Choroid plexus epithelial cell (primary cell): ENCODE measurements around the gene CLNS1A.

Source experiments
- DNase-seq: peaks from one replicate; pipeline ENCODE4 v3.0.0-alpha.2; 2010; ENCODE audit warnings: low read depth
- H3K4me3 ChIP-seq: 2 replicates; pipeline ENCODE4 v1.5.1; 2011; ENCODE audit warnings: low read depth, mild to moderate bottlenecking, control low read depth, low read length, moderate library complexity
- TF ChIP-seq, protein P1 (sequence below): conservative IDR thresholded peaks from 2 replicates; pipeline ENCODE4 v1.5.1; 2011; ENCODE audit warnings: low read depth, mild to moderate bottlenecking, control low read depth, inconsistent platforms, low read length, moderate library complexity

Gene CLNS1A

DNA sequence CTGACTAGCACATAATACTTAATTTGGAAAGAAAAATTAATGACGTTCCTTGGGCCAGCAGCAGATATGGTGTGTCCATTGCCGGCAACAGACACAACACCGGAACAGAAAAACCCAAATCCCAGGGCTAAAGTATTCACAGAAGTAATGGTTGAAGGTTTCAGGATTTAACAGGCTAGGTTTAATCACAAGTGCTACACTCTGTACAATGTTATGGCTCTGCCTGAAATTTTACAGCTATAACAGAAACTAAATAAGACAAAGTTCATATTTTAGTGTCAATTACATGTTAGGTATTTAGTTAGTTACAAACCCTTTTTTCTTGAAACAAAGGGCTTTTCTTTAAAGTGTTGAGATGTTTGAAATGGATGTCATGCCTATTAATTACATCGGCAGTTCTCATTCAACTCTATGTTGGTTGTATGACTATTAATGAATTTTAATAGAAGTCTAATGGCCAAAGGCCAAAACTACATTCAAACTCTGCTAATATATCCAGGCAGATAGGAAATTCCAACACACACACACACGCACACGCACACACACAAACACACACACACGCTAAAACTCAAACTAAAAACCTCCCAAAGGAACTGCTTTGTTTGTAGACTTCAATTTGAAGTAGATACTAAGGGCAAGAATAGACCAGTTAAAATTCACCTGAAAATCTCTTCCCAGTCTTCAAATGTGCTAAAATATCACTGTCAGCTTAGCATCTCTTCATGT, 27.8 kb upstream of the CLNS1A start:
- TF ChIP-seq, protein P1, sequence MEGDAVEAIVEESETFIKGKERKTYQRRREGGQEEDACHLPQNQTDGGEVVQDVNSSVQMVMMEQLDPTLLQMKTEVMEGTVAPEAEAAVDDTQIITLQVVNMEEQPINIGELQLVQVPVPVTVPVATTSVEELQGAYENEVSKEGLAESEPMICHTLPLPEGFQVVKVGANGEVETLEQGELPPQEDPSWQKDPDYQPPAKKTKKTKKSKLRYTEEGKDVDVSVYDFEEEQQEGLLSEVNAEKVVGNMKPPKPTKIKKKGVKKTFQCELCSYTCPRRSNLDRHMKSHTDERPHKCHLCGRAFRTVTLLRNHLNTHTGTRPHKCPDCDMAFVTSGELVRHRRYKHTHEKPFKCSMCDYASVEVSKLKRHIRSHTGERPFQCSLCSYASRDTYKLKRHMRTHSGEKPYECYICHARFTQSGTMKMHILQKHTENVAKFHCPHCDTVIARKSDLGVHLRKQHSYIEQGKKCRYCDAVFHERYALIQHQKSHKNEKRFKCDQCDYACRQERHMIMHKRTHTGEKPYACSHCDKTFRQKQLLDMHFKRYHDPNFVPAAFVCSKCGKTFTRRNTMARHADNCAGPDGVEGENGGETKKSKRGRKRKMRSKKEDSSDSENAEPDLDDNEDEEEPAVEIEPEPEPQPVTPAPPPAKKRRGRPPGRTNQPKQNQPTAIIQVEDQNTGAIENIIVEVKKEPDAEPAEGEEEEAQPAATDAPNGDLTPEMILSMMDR, result no peak
- H3K4me3 ChIP-seq, result no peak overlapping the region
- no peak for DNase-seq

DNA sequence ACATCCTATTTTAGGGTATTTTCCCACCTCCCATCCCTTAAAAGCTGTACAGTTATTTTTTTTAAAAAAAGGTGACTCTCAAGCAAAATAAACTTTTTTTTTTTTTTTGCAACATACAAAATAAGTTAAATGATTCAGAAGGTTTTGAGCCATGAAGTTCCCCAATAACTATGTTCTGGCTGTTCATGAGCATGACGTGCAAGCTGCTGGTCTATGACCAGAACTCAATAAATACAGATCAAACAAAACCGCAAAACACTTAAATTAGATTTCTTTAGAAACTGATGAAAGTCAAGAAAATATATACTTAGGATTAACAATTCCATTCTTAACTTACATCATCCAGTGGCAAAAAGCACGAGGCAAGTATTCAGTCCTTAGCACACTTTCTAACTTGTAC, 24.1 kb upstream of the CLNS1A start:
- no peak overlapping the region for H3K4me3 ChIP-seq
- no peak for DNase-seq
- TF ChIP-seq, protein P1, result no peak

DNA sequence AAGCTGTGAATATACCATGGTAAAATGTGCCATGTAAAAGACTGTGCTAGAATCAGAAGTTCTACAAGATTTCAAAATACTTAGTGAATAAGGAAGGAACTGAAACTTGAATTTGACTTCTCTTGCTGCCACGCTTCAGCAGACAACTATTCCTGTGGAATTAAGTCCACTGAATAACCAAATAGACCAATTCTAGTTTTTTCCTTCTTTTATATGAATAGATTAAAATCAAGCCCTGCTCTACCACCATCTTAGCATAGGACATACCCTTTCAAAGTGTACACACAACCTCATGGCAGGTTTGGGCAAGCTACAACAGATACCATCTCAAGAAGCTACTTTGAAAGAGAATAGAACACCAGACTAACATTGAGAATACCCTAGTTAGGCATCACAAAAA, 23.4 kb upstream of the CLNS1A start:
- TF ChIP-seq, protein P1, result no peak
- DNase-seq, result no peak
- no peak overlapping the region for H3K4me3 ChIP-seq

DNA sequence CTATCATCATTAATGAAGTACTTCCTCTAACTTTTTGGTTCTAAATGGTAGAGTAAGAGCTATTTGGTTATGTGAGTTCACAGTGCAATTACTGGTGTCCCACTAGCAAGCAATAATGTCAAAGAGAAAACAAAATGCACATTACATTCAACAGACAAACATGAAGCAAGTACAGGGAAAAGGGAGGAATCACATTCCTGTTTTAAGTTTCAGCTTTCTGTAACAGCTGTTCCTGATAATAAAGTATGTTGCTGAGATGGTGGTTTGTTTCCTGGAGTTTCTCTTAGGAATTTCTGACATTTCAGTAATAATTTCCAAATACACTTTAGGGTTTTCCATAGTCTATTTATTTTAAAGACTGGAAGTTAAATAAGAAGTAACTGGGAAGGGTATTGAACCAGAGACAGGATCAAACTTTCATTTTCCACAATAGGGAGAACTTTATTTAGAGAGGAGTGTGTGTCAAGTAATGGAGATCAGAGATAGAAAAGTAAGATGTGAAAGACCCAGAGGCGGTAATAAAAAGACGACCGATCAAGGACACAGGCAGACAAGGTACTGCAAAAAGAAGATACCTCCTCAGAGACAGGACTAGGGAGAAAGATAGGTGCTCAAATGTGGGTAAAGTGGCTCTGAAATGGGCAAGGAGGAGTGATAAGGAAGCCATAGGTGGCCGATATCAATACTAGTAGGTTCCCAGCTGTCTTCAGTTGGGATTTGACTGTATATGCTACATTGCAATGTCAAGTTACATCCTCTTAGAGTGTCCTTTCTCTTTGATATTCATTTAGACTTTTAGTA, 20.8 kb upstream of the CLNS1A start:
- H3K4me3 ChIP-seq, result no peak overlapping the region
- DNase-seq, result peak; percentile 49
- TF ChIP-seq, protein P1, result no peak

DNA sequence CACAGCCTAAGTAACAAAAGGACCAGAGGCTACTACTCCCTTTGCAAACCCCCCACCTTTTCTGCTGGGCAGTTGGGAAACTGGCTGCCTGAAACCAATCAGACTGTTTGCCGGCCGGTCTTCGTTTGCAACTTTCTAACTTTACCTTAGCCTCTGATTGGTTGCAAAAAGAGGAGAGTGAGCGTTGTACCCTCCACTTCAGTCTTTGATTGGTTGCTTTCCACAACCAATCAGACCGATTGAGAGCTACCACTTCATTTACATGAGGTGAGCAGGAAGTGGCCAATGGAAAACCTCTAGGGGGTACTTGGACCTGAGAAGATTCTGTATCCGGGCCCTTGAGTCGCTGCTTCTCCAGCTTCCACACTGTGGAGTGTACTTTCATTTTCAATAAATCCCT, 18.8 kb upstream of the CLNS1A start:
- H3K4me3 ChIP-seq, result no peak overlapping the region
- TF ChIP-seq, protein P1, result no peak
- DNase-seq, result no peak

DNA sequence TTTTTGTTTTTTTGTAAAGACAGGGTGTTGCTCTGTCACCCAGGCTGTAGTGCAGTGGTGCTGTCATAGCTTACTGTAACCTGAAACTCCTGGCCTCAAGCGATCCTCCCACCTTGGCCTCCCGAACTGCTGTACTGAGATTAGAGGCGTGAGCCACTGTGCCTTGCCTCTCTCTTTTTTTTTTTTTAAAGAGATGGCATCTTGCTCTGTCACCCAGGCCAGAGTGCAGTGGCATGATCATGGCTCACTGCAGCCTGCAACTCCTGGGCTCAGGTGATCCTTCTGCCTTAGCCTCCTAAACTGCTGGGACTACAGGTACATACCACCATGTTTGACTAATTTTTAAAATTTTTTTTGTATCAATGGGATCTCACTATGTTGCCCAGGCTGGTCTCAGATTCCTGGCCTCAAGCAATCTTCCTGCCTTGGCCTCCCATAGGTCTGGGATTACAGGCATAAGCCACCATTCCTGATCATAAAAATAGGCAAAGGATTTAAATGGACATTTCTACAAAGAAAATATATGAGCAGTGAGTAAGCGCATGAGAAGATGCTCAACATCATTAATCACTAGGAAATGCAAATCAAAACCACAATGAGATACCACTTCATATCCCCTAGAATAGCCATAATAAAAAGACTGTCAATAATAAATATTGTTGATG, 17.3 kb upstream of the CLNS1A start:
- TF ChIP-seq, protein P1, result no peak
- no peak for DNase-seq
- H3K4me3 ChIP-seq, result no peak overlapping the region
